ENCODE results near the gene TCN2.
"Not testable (repeated sequence)": the region's sequence is repeated elsewhere in the genome, so short reads cannot be mapped to it uniquely, and the experiment has no call there.

Gene TCN2

GRCh38 chr22:30650508-30651116 is 43.6 kb downstream of the TCN2 start:
- DNase-seq: no peak

GRCh38 chr22:30652852-30653251 is 45.9 kb downstream of the TCN2 start:
- DNase-seq: no peak

GRCh38 chr22:30654361-30654760 is 47.4 kb downstream of the TCN2 start:
- no peak for DNase-seq

- DNase-seq: no peak
These were observed 48.6 kb downstream of the TCN2 start for GRCh38 chr22:30655532-30655931.

GRCh38 chr22:30662040-30662439 is 55.1 kb downstream of the TCN2 start:
- no peak for DNase-seq

GRCh38 chr22:30664798-30665197 is 57.8 kb downstream of the TCN2 start:
- DNase-seq: no peak

- DNase-seq: no peak
These were observed 58.3 kb downstream of the TCN2 start for GRCh38 chr22:30665266-30665665.

- no peak for DNase-seq
These were observed 58.8 kb downstream of the TCN2 start for GRCh38 chr22:30665786-30666185.

- DNase-seq: no peak
These were observed 60.1 kb downstream of the TCN2 start for GRCh38 chr22:30667107-30667493.

GRCh38 chr22:30667494-30668385 is 60.8 kb downstream of the TCN2 start, which contains the start of gene DUSP18:
TSS of gene DUSP18 (minus strand) at chr22:30667875. CDS start at chr22:30664003, 3,872 bp downstream.
- peak; percentile 95 for DNase-seq

GRCh38 chr22:30668386-30668710 is 61.4 kb downstream of the TCN2 start:
- DNase-seq: no peak

- no peak for DNase-seq
These were observed 64.1 kb downstream of the TCN2 start for GRCh38 chr22:30671071-30671470.

GRCh38 chr22:30673136-30673535 is 66.2 kb downstream of the TCN2 start:
- no peak for DNase-seq

GRCh38 chr22:30674482-30674881 is 67.5 kb downstream of the TCN2 start:
- no peak for DNase-seq

- DNase-seq: no peak
These were observed 68.5 kb downstream of the TCN2 start for GRCh38 chr22:30675436-30675835.

GRCh38 chr22:30676565-30676964 is 69.6 kb downstream of the TCN2 start:
- DNase-seq: not testable (repeated sequence)

Measured in activated effector memory CD4-positive, alpha-beta T cell treated with Interleukin-2 at 50 U/mL for 16 hours (primary cell).